ENCODE data around the gene DIP2A. TPM values are rescaled to one million over a fixed set of nuclear protein-coding genes. Genes with fewer than 3 reads are reported as not detected.

Gene DIP2A
- total RNA-seq, 6 experiments from 2014 or later: 20.0 to 24.1 (median 21.7) TPM

GRCh38 chr21:46598581-46599572, 140.2 kb downstream of the DIP2A start:
- no peaks in the 10 kb centered on the region for H3K36me3 Mint-ChIP-seq (ENCODE audit: low read depth)
- peaks cover 6% of the 10 kb centered on the region for H3K9me3 Mint-ChIP-seq
- DNase-seq: peak; percentile 89
- no peak overlapping the region for H3K4me3 Mint-ChIP-seq
- H3K27me3 Mint-ChIP-seq (ENCODE audit: insufficient read depth): peaks cover 11% of the 10 kb centered on the region
- H3K4me1 Mint-ChIP-seq (ENCODE audit: low read depth): peaks cover 15% of the 10 kb centered on the region
- TF ChIP-seq, protein P1, sequence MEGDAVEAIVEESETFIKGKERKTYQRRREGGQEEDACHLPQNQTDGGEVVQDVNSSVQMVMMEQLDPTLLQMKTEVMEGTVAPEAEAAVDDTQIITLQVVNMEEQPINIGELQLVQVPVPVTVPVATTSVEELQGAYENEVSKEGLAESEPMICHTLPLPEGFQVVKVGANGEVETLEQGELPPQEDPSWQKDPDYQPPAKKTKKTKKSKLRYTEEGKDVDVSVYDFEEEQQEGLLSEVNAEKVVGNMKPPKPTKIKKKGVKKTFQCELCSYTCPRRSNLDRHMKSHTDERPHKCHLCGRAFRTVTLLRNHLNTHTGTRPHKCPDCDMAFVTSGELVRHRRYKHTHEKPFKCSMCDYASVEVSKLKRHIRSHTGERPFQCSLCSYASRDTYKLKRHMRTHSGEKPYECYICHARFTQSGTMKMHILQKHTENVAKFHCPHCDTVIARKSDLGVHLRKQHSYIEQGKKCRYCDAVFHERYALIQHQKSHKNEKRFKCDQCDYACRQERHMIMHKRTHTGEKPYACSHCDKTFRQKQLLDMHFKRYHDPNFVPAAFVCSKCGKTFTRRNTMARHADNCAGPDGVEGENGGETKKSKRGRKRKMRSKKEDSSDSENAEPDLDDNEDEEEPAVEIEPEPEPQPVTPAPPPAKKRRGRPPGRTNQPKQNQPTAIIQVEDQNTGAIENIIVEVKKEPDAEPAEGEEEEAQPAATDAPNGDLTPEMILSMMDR (IDR thresholded peaks at IDR 0.05): no peak
- peak overlapping the region; percentile 66 for H3K27ac Mint-ChIP-seq

DNA sequence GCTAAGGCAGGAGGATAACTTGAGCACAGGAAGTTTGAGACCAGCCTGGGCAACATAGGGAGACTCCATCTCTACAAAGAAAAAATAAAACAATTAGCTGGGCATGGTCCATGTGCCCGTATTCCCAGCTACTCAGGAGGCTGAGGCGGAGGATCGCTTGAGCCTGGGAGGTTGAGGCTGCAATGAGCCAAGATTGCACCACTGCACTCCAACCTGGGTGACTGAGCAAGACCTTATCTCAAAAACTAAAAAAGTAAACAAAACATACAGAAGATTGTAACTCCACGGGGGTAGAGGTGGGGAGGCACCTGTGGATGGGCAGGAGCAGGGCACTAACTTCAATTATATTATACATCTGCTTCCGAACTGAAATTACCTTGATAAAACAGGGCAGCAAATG, 141.6 kb downstream of the DIP2A start:
- no peak for DNase-seq
- Mint-ChIP-seq H3K4me3 (no peak overlapping the region), H3K36me3 (ENCODE audit: low read depth) (no peaks in the 10 kb centered on the region), H3K4me1 (ENCODE audit: low read depth) (peaks cover 21% of the 10 kb centered on the region), H3K27me3 (ENCODE audit: insufficient read depth) (peaks cover 16% of the 10 kb centered on the region), H3K9me3 (no peaks in the 10 kb centered on the region), H3K27ac (no peak overlapping the region)
- TF ChIP-seq, protein P1 (IDR thresholded peaks at IDR 0.05): no peak

GRCh38 chr21:46600978-46601377, 142.3 kb downstream of the DIP2A start:
- Mint-ChIP-seq H3K4me1 (ENCODE audit: low read depth) (peaks cover 21% of the 10 kb centered on the region), H3K9me3 (no peaks in the 10 kb centered on the region), H3K4me3 (no peak overlapping the region), H3K36me3 (ENCODE audit: low read depth) (no peaks in the 10 kb centered on the region), H3K27ac (no peak overlapping the region), H3K27me3 (ENCODE audit: insufficient read depth) (peaks cover 16% of the 10 kb centered on the region)
- TF ChIP-seq, protein P1 (IDR thresholded peaks at IDR 0.05): no peak
- no peak for DNase-seq

- H3K4me1 Mint-ChIP-seq (ENCODE audit: low read depth): peaks cover 21% of the 10 kb centered on the region
- peaks cover 24% of the 10 kb centered on the region for H3K27me3 Mint-ChIP-seq (ENCODE audit: insufficient read depth)
- TF ChIP-seq, protein P1 (IDR thresholded peaks at IDR 0.05): no peak
- no peaks in the 10 kb centered on the region for H3K36me3 Mint-ChIP-seq (ENCODE audit: low read depth)
- H3K27ac Mint-ChIP-seq: no peak overlapping the region
- no peak for DNase-seq
- H3K9me3 Mint-ChIP-seq: no peaks in the 10 kb centered on the region
- no peak overlapping the region for H3K4me3 Mint-ChIP-seq
Observed at GRCh38 chr21:46603228-46603627, 144.5 kb downstream of the DIP2A start.

- no peak for DNase-seq
- Mint-ChIP-seq H3K36me3 (ENCODE audit: low read depth) (no peaks in the 10 kb centered on the region), H3K27me3 (ENCODE audit: insufficient read depth) (peaks cover 27% of the 10 kb centered on the region), H3K9me3 (no peaks in the 10 kb centered on the region), H3K4me1 (ENCODE audit: low read depth) (peaks cover 12% of the 10 kb centered on the region), H3K4me3 (no peak overlapping the region), H3K27ac (no peak overlapping the region)
- TF ChIP-seq, protein P1 (IDR thresholded peaks at IDR 0.05): no peak
Observed at GRCh38 chr21:46604329-46604974, 145.8 kb downstream of the DIP2A start.

Measured in HFFc6 (cell line).